Brain microvascular endothelial cell (primary cell): ENCODE data around the gene VTI1A.
"Not testable (repeated sequence)": the region's sequence is repeated elsewhere in the genome, so short reads cannot be mapped to it uniquely, and the experiment has no call there.

Source experiments
- DNase-seq: peaks from one replicate; pipeline ENCODE4 v3.0.0-alpha.2; 2020
- H3K27ac ChIP-seq: fragments of 250-450 bp; sonication (Bioruptor Pico); 2 replicates; pipeline ENCODE4 v1.5.1; 2020; ENCODE audit warnings: mild to moderate bottlenecking, moderate library complexity
- H3K27me3 ChIP-seq: fragments of 250-450 bp; sonication (Bioruptor Pico); replicated peaks from 2 replicates; pipeline ENCODE4 v1.5.1; 2020; ENCODE audit warnings: mild to moderate bottlenecking
- H3K36me3 ChIP-seq: fragments of 250-450 bp; sonication (Bioruptor Pico); replicated peaks from 2 replicates; pipeline ENCODE4 v1.5.1; 2020; ENCODE audit warnings: mild to moderate bottlenecking
- H3K4me3 ChIP-seq: 2 replicates; pipeline ENCODE4 v1.5.1; 2011; ENCODE audit warnings: low read depth, mild to moderate bottlenecking, control low read depth, low read length, moderate library complexity
- CTCF ChIP-seq: IDR thresholded peaks from 2 replicates; pipeline ENCODE4 v1.5.1; 2011; ENCODE audit warnings: low read depth, mild to moderate bottlenecking, moderate library complexity, low read length, control low read depth, inconsistent platforms; ENCODE audit errors: missing control alignments
- in situ Hi-C: cut with HindIII; loops from 2 replicates; pipeline ENCODE4 v1.10.0; 2017; ENCODE audit warnings: low sequenced_read_pairs, low pct_ligation_motif_present

Gene VTI1A

GRCh38 chr10:112446855-112447619 lies at the start of gene VTI1A, which contains the start of gene ZDHHC6:
Gene VTI1A (plus strand): TSS chr10:112447215. CDS start chr10:112447374, 159 bp downstream.
Gene ZDHHC6 (minus strand): TSS chr10:112446914. CDS start chr10:112445436, 1,478 bp downstream.
- Histone ChIP-seq H3K27ac (peak within 1 kb of the TSS; percentile 94), H3K36me3 (peaks cover 7% of the 10 kb centered on the region), H3K4me3 (peak within 1 kb of the TSS; percentile 94), H3K27me3 (no peaks in the 10 kb centered on the region)
- TF ChIP-seq CTCF = peak; percentile 51
- in situ Hi-C loops = no loop called here
- DNase-seq = peak; percentile 80

- Histone ChIP-seq H3K4me3 (no peak overlapping the region), H3K36me3 (no peaks in the 10 kb centered on the region), H3K27ac (no peak overlapping the region), H3K27me3 (peaks cover 2% of the 10 kb centered on the region)
- no peak for DNase-seq
- no peak for TF ChIP-seq CTCF
- in situ Hi-C loops = no loop called here
Measured at GRCh38 chr10:112397592-112397991, 49.4 kb upstream of the VTI1A start.

- DNase-seq = no peak
- Histone ChIP-seq H3K4me3 (no peak overlapping the region), H3K36me3 (no peaks in the 10 kb centered on the region), H3K27me3 (no peaks in the 10 kb centered on the region), H3K27ac (no peak overlapping the region)
- TF ChIP-seq CTCF = no peak
- in situ Hi-C loops = no loop called here
Measured at GRCh38 chr10:112402917-112403316, 44.1 kb upstream of the VTI1A start.

- TF ChIP-seq CTCF = no peak
- H3K27me3 ChIP-seq = no peaks in the 10 kb centered on the region
- no peak for DNase-seq
Measured at GRCh38 chr10:112404617-112405016, 42.4 kb upstream of the VTI1A start.

GRCh38 chr10:112406806-112407205 lies 40.2 kb upstream of the VTI1A start:
- in situ Hi-C loops, H3K27me3 ChIP-seq, H3K4me3 ChIP-seq, H3K27ac ChIP-seq, DNase-seq, H3K36me3 ChIP-seq: not testable (repeated sequence)

More at GRCh38 chr10:112404617-112405016, 42.4 kb upstream of the VTI1A start:
- no peaks in the 10 kb centered on the region for H3K36me3 ChIP-seq
- H3K4me3 ChIP-seq = no peak overlapping the region
- H3K27ac ChIP-seq = no peak overlapping the region
- in situ Hi-C loops = no loop called here

GRCh38 chr10:112407696-112408095 lies 39.3 kb upstream of the VTI1A start:
- no peak for TF ChIP-seq CTCF
- Histone ChIP-seq H3K36me3 (no peaks in the 10 kb centered on the region), H3K27me3 (no peaks in the 10 kb centered on the region), H3K27ac (no peak overlapping the region), H3K4me3 (no peak overlapping the region)
- in situ Hi-C loops = no loop called here
- DNase-seq = no peak
